ENCODE measurements around the gene DCC.

DNA sequence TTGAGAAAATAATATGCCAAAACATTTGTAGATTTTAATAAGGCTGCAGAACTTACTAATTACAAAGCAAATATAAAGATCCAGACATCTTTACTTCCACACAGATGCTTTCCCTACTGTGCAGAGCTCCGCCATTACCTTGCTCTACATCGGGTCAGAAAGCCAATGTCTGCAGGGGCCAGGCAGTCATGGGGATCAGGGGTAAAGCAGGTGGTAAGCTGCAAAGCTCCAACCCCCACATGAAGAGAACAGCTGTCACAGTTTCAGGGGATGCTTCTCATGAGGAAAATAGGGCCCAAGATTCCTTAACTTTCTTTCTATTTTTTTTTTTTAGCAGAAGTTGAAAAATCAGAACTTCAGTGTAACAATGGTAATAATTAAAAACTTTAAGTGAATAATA is 102.7 kb downstream of the DCC start:
- TF ChIP-seq, protein P1, sequence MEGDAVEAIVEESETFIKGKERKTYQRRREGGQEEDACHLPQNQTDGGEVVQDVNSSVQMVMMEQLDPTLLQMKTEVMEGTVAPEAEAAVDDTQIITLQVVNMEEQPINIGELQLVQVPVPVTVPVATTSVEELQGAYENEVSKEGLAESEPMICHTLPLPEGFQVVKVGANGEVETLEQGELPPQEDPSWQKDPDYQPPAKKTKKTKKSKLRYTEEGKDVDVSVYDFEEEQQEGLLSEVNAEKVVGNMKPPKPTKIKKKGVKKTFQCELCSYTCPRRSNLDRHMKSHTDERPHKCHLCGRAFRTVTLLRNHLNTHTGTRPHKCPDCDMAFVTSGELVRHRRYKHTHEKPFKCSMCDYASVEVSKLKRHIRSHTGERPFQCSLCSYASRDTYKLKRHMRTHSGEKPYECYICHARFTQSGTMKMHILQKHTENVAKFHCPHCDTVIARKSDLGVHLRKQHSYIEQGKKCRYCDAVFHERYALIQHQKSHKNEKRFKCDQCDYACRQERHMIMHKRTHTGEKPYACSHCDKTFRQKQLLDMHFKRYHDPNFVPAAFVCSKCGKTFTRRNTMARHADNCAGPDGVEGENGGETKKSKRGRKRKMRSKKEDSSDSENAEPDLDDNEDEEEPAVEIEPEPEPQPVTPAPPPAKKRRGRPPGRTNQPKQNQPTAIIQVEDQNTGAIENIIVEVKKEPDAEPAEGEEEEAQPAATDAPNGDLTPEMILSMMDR (IDR thresholded peaks at IDR 0.05): no peak
- no peak for TF ChIP-seq POLR2A (IDR thresholded peaks at IDR 0.05)
